ENCODE measurements around the gene ST8SIA1. TPM values are rescaled to one million over a fixed set of nuclear protein-coding genes. Genes with fewer than 3 reads are reported as not detected.

The ST8SIA1 gene
- total RNA-seq, 1 donor from 2014 or later, result 7.7 TPM

DNA sequence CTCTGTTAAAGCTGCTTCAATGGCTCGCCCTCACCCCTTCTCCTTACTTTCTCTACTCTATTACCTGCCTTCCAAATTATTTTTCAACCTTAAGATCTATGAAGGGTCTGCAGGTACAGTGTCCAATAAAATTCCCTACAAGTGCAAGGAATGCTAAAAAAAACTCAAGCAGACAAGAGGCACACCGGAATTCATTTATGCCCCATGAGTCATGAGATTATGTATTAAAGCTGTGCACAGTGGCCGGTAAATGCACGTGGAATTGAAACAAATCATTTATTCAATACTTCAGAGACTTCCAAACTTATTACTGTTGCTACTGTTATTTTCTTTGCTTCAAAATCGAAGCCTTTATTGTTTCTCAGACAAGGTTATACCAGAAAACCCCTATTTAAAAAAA, 68.4 kb downstream of the ST8SIA1 start:
- Histone ChIP-seq H3K9me3 (ENCODE audit: insufficient read depth, low read depth, low read length) (no peaks in the 10 kb centered on the region), H3K27me3 (ENCODE audit: insufficient read depth, low read length) (no peaks in the 10 kb centered on the region), H3K79me2 (ENCODE audit: insufficient read depth, low read length) (no peaks in the 10 kb centered on the region), H4K20me1 (ENCODE audit: insufficient read depth, low read length) (no peaks in the 10 kb centered on the region), H2AFZ (ENCODE audit: low read depth, low read length) (no peak overlapping the region), H3K9ac (ENCODE audit: low read length) (no peak overlapping the region), H3K27ac (ENCODE audit: low read depth, low read length) (no peak overlapping the region), H3K4me2 (ENCODE audit: low read length) (peak overlapping the region; percentile 9), H3K4me3 (ENCODE audit: insufficient read depth, low read depth, low read length) (no peak overlapping the region), H3K4me1 (ENCODE audit: insufficient read depth, low read length) (peaks cover 17% of the 10 kb centered on the region), H3K36me3 (ENCODE audit: insufficient read depth, low read length) (no peaks in the 10 kb centered on the region)
- peak overlapping the region; percentile 66 for H3K4me3 Mint-ChIP-seq (ENCODE audit: unreplicated experiment)
- H3K9me3 Mint-ChIP-seq (ENCODE audit: unreplicated experiment), result peaks cover 8% of the 10 kb centered on the region
- H3K4me1 Mint-ChIP-seq (ENCODE audit: low read depth, unreplicated experiment), result peaks cover 35% of the 10 kb centered on the region
- TF ChIP-seq EZH2 (IDR thresholded peaks at IDR 0.05; ENCODE audit: insufficient read depth, low read length), result no peak
- TF ChIP-seq, protein P1, sequence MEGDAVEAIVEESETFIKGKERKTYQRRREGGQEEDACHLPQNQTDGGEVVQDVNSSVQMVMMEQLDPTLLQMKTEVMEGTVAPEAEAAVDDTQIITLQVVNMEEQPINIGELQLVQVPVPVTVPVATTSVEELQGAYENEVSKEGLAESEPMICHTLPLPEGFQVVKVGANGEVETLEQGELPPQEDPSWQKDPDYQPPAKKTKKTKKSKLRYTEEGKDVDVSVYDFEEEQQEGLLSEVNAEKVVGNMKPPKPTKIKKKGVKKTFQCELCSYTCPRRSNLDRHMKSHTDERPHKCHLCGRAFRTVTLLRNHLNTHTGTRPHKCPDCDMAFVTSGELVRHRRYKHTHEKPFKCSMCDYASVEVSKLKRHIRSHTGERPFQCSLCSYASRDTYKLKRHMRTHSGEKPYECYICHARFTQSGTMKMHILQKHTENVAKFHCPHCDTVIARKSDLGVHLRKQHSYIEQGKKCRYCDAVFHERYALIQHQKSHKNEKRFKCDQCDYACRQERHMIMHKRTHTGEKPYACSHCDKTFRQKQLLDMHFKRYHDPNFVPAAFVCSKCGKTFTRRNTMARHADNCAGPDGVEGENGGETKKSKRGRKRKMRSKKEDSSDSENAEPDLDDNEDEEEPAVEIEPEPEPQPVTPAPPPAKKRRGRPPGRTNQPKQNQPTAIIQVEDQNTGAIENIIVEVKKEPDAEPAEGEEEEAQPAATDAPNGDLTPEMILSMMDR (IDR thresholded peaks at IDR 0.05; ENCODE audit: insufficient read depth, low read depth, low read length), result no peak
- no peaks in the 10 kb centered on the region for H3K36me3 Mint-ChIP-seq (ENCODE audit: low read depth, unreplicated experiment)
- H3K27me3 Mint-ChIP-seq (ENCODE audit: low read depth, unreplicated experiment), result no peaks in the 10 kb centered on the region
- FAIRE-seq (no peak), DNase-seq (ENCODE audit: low read depth) (peak; percentile 41)
- H3K27ac Mint-ChIP-seq (ENCODE audit: unreplicated experiment), result no peak overlapping the region

GRCh38 chr12:22264380-22264779, 70.1 kb downstream of the ST8SIA1 start:
- H3K27ac ChIP-seq (ENCODE audit: low read depth, low read length), result no peak overlapping the region
- no peak overlapping the region for H3K4me3 ChIP-seq (ENCODE audit: insufficient read depth, low read depth, low read length)
- H3K4me2 ChIP-seq (ENCODE audit: low read length), result no peak overlapping the region
- TF ChIP-seq, protein P1 (IDR thresholded peaks at IDR 0.05; ENCODE audit: insufficient read depth, low read depth, low read length), result no peak
- TF ChIP-seq EZH2 (IDR thresholded peaks at IDR 0.05; ENCODE audit: insufficient read depth, low read length), result no peak
- H3K27me3 ChIP-seq (ENCODE audit: insufficient read depth, low read length), result no peaks in the 10 kb centered on the region
- Mint-ChIP-seq H3K4me1 (ENCODE audit: low read depth, unreplicated experiment) (peaks cover 29% of the 10 kb centered on the region), H3K27ac (ENCODE audit: unreplicated experiment) (peak overlapping the region; percentile 55), H3K27me3 (ENCODE audit: low read depth, unreplicated experiment) (no peaks in the 10 kb centered on the region), H3K4me3 (ENCODE audit: unreplicated experiment) (no peak overlapping the region), H3K36me3 (ENCODE audit: low read depth, unreplicated experiment) (no peaks in the 10 kb centered on the region), H3K9me3 (ENCODE audit: unreplicated experiment) (peaks cover 8% of the 10 kb centered on the region)
- H3K79me2 ChIP-seq (ENCODE audit: insufficient read depth, low read length), result no peaks in the 10 kb centered on the region
- H3K4me1 ChIP-seq (ENCODE audit: insufficient read depth, low read length), result peaks cover 12% of the 10 kb centered on the region
- no peak overlapping the region for H2AFZ ChIP-seq (ENCODE audit: low read depth, low read length)
- H3K36me3 ChIP-seq (ENCODE audit: insufficient read depth, low read length), result no peaks in the 10 kb centered on the region
- no peak overlapping the region for H3K9ac ChIP-seq (ENCODE audit: low read length)
- DNase-seq (ENCODE audit: low read depth) (no peak), FAIRE-seq (no peak)
- H4K20me1 ChIP-seq (ENCODE audit: insufficient read depth, low read length), result no peaks in the 10 kb centered on the region
- H3K9me3 ChIP-seq (ENCODE audit: insufficient read depth, low read depth, low read length), result no peaks in the 10 kb centered on the region

DNA sequence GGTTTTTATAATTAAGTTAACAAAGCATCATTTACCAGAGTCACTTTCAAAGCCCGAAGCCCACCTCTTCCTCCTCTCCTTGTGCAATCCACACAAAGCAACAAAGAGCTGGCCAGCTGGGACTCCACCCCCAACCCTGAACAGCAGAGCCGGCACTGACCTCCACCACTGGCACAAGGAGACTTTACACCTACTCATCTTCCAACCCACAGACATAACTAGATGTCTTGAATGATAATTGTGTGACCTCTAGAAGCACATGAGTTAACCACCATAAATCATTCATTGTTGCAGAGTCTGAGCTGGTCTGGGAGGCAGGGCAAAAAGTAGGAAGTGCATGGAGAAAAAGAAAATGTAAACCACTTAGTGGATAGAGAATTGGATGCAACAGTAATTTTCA, 72.2 kb downstream of the ST8SIA1 start:
- no peak overlapping the region for H3K4me3 ChIP-seq (ENCODE audit: insufficient read depth, low read depth, low read length)
- Mint-ChIP-seq H3K27me3 (ENCODE audit: low read depth, unreplicated experiment) (no peaks in the 10 kb centered on the region), H3K9me3 (ENCODE audit: unreplicated experiment) (no peaks in the 10 kb centered on the region), H3K36me3 (ENCODE audit: low read depth, unreplicated experiment) (no peaks in the 10 kb centered on the region), H3K27ac (ENCODE audit: unreplicated experiment) (peak overlapping the region; percentile 82), H3K4me1 (ENCODE audit: low read depth, unreplicated experiment) (peaks cover 31% of the 10 kb centered on the region), H3K4me3 (ENCODE audit: unreplicated experiment) (peak overlapping the region; percentile 70)
- H4K20me1 ChIP-seq (ENCODE audit: insufficient read depth, low read length), result no peaks in the 10 kb centered on the region
- H3K27me3 ChIP-seq (ENCODE audit: insufficient read depth, low read length), result no peaks in the 10 kb centered on the region
- peaks cover 12% of the 10 kb centered on the region for H3K4me1 ChIP-seq (ENCODE audit: insufficient read depth, low read length)
- peak overlapping the region; percentile 65 for H2AFZ ChIP-seq (ENCODE audit: low read depth, low read length)
- no peak overlapping the region for H3K9ac ChIP-seq (ENCODE audit: low read length)
- H3K4me2 ChIP-seq (ENCODE audit: low read length), result peak overlapping the region; percentile 67
- no peaks in the 10 kb centered on the region for H3K36me3 ChIP-seq (ENCODE audit: insufficient read depth, low read length)
- H3K27ac ChIP-seq (ENCODE audit: low read depth, low read length), result no peak overlapping the region
- FAIRE-seq, result no peak
- TF ChIP-seq, protein P1 (IDR thresholded peaks at IDR 0.05; ENCODE audit: insufficient read depth, low read depth, low read length), result no peak
- TF ChIP-seq EZH2 (IDR thresholded peaks at IDR 0.05; ENCODE audit: insufficient read depth, low read length), result no peak
- H3K79me2 ChIP-seq (ENCODE audit: insufficient read depth, low read length), result no peaks in the 10 kb centered on the region
- peak; percentile 73 for DNase-seq (ENCODE audit: low read depth)
- H3K9me3 ChIP-seq (ENCODE audit: insufficient read depth, low read depth, low read length), result no peaks in the 10 kb centered on the region
